ENCODE data around the gene IFIT1.

- TF ChIP-seq CTCF (IDR thresholded peaks at IDR 0.05) (no peak), POLR2AphosphoS5 (IDR thresholded peaks at IDR 0.05) (no peak), POLR2A (IDR thresholded peaks at IDR 0.05) (no peak), EP300 (IDR thresholded peaks at IDR 0.05) (no peak)
Measured at GRCh38 chr10:89413398-89413912, 21.0 kb downstream of the IFIT1 start.

Measured in suprapubic skin (tissue), 4 donors.